PFSK-1 (cell line): Measurements from ENCODE around the gene HMGCS2.
A peak's percentile ranks its signal among the peaks of the same experiment; 100 is the strongest.

Experiments used
- FOXP2 ChIP-seq: optimal IDR thresholded peaks from 2 replicates; pipeline ENCODE3; 2011; ENCODE audit warnings: borderline replicate concordance, control low read depth, inconsistent platforms; ENCODE audit not compliant: insufficient read depth; ENCODE audit errors: extremely low read length, extremely low read depth
- POLR2AphosphoS5 ChIP-seq: IDR thresholded peaks from 2 replicates; pipeline ENCODE4 v1.6.1; 2012; ENCODE audit warnings: low read depth, mild to moderate bottlenecking, control low read depth, low read length, moderate library complexity
- REST ChIP-seq, 2 experiments: IDR thresholded peaks; 2 replicates each; pipeline versions ENCODE4 v1.6.1 to v1.8.0; 2011 to 2012; ENCODE audit warnings: low read depth in 2 of 2, low read length in 2 of 2, control low read depth in 1 of 2, inconsistent platforms in 1 of 2, mild to moderate bottlenecking in 1 of 2, moderate library complexity in 1 of 2; ENCODE audit not compliant: insufficient read depth in 1 of 2
- SIN3A ChIP-seq: IDR thresholded peaks from 2 replicates; pipeline ENCODE4 v1.6.1; 2012; ENCODE audit warnings: mild to moderate bottlenecking, low read length, moderate library complexity, borderline replicate concordance; ENCODE audit not compliant: insufficient read depth
- TAF1 ChIP-seq: IDR thresholded peaks from 2 replicates; pipeline ENCODE4 v1.6.1; 2012; ENCODE audit warnings: low read length, control low read depth, borderline replicate concordance; ENCODE audit not compliant: insufficient read depth

The HMGCS2 gene

GRCh38 chr1:119714583-119714982, 54.1 kb downstream of the HMGCS2 start:
- TF ChIP-seq TAF1 (no peak), REST (IDR thresholded peaks at IDR 0.05; ENCODE audit: insufficient read depth in 1 of 2, low read depth in 2 of 2, low read length in 2 of 2) (no peak), SIN3A (no peak), POLR2AphosphoS5 (no peak; the same call in 1 of the 2 replicates), FOXP2 (no peak)

GRCh38 chr1:119713749-119714456, 54.8 kb downstream of the HMGCS2 start:
- TF ChIP-seq SIN3A (no peak; the same call in 1 of the 2 replicates), POLR2AphosphoS5 (no peak; the same call in 1 of the 2 replicates), REST (IDR thresholded peaks at IDR 0.05; ENCODE audit: insufficient read depth in 1 of 2, low read depth in 2 of 2, low read length in 2 of 2) (peak in 1 of 2 experiments; percentile 70; a peak in 1 of 4 replicates)

- no peak for TF ChIP-seq TAF1
- no peak for TF ChIP-seq SIN3A
- no peak for TF ChIP-seq FOXP2
- no peak for TF ChIP-seq REST (IDR thresholded peaks at IDR 0.05; ENCODE audit: insufficient read depth in 1 of 2, low read depth in 2 of 2, low read length in 2 of 2)
Measured at GRCh38 chr1:119713039-119713748, 55.5 kb downstream of the HMGCS2 start.

GRCh38 chr1:119712342-119713038, 56.2 kb downstream of the HMGCS2 start:
- no peak for TF ChIP-seq TAF1
- peak; percentile 76 for TF ChIP-seq FOXP2
- TF ChIP-seq REST (IDR thresholded peaks at IDR 0.05; ENCODE audit: insufficient read depth in 1 of 2, low read depth in 2 of 2, low read length in 2 of 2): 0 out of 4 replicates have a peak, but pooled peaks of 1 of the 2 experiments have one; percentile 6
- TF ChIP-seq SIN3A: peak; percentile 43; the same call in 1 of the 2 replicates
- peak; percentile 41 for TF ChIP-seq POLR2AphosphoS5
